HFFc6 (cell line): Measurements from ENCODE around the gene CHRNA4. TPM values are rescaled to one million over a fixed set of nuclear protein-coding genes. Genes with fewer than 3 reads are reported as not detected.

Experiments used
- DNase-seq: peaks from one replicate; pipeline ENCODE4 v3.0.0-alpha.2; 2018
- H3K27ac Mint-ChIP-seq: 2 replicates; pipeline ENCODE4 v1.8.0; 2020; ENCODE audit warnings: mild to moderate bottlenecking, mixed read lengths
- H3K27me3 Mint-ChIP-seq: 2 replicates; pipeline ENCODE4 v1.8.0; 2021; ENCODE audit warnings: mild to moderate bottlenecking, moderate library complexity, mixed read lengths; ENCODE audit not compliant: insufficient read depth
- H3K36me3 Mint-ChIP-seq: 2 replicates; pipeline ENCODE4 v1.8.0; 2021; ENCODE audit warnings: low read depth, mixed read lengths
- H3K4me1 Mint-ChIP-seq: 2 replicates; pipeline ENCODE4 v1.8.0; 2020; ENCODE audit warnings: low read depth, mixed read lengths
- H3K4me3 Mint-ChIP-seq: 2 replicates; pipeline ENCODE4 v1.8.0; 2020; ENCODE audit warnings: mild to moderate bottlenecking, moderate library complexity, mixed read lengths
- H3K9me3 Mint-ChIP-seq: 2 replicates; pipeline ENCODE4 v1.8.0; 2020; ENCODE audit warnings: mild to moderate bottlenecking, mixed read lengths
- total RNA-seq, 6 experiments: library from RNA; stranded (reverse); fragmentation: NEBNext Ultra II Directional; extraction: Animal tissue kit (Norgen Biotek cat#: 25700); gene quantifications; 2 replicates in 1 of 6; 3 replicates in 5 of 6; pipeline ENCODE4 v1.2.3, GENCODE V29; 2021
- TF ChIP-seq, protein P1 (sequence below): fragments of 200-600 bp; sonication (generic); IDR thresholded peaks from 2 replicates; pipeline ENCODE4 v1.5.0; 2021; ENCODE audit warnings: antibody characterized with exemption, mild to moderate bottlenecking

CHRNA4 gene
- total RNA-seq, 6 experiments from 2014 or later: not detected

DNA sequence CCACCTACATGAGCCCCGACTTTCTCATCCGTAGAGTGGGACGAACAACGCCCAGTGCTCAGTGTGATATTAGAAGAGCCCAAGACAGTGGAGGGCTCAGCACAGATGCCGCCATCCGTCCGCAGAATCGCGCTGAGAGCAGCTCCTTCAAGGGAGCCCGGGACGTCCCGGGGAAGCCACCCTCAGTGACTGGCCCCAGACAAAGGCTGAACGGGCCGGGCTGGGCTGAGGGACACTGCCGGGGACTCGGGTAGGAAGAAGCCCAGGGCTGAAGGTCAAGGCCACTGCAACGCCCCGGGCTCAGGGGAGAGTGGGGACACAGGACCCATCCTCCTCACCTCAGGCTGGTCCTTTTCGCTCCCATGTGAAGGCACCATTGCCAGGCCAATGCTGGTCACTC lies 12.8 kb upstream of the CHRNA4 start:
- no peak for DNase-seq
- H3K9me3 Mint-ChIP-seq: no peaks in the 10 kb centered on the region
- H3K36me3 Mint-ChIP-seq: no peaks in the 10 kb centered on the region
- no peak overlapping the region for H3K27ac Mint-ChIP-seq
- TF ChIP-seq, protein P1, sequence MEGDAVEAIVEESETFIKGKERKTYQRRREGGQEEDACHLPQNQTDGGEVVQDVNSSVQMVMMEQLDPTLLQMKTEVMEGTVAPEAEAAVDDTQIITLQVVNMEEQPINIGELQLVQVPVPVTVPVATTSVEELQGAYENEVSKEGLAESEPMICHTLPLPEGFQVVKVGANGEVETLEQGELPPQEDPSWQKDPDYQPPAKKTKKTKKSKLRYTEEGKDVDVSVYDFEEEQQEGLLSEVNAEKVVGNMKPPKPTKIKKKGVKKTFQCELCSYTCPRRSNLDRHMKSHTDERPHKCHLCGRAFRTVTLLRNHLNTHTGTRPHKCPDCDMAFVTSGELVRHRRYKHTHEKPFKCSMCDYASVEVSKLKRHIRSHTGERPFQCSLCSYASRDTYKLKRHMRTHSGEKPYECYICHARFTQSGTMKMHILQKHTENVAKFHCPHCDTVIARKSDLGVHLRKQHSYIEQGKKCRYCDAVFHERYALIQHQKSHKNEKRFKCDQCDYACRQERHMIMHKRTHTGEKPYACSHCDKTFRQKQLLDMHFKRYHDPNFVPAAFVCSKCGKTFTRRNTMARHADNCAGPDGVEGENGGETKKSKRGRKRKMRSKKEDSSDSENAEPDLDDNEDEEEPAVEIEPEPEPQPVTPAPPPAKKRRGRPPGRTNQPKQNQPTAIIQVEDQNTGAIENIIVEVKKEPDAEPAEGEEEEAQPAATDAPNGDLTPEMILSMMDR: no peak
- H3K4me1 Mint-ChIP-seq: no peaks in the 10 kb centered on the region
- H3K4me3 Mint-ChIP-seq: no peak overlapping the region
- H3K27me3 Mint-ChIP-seq: peaks cover 15% of the 10 kb centered on the region

DNA sequence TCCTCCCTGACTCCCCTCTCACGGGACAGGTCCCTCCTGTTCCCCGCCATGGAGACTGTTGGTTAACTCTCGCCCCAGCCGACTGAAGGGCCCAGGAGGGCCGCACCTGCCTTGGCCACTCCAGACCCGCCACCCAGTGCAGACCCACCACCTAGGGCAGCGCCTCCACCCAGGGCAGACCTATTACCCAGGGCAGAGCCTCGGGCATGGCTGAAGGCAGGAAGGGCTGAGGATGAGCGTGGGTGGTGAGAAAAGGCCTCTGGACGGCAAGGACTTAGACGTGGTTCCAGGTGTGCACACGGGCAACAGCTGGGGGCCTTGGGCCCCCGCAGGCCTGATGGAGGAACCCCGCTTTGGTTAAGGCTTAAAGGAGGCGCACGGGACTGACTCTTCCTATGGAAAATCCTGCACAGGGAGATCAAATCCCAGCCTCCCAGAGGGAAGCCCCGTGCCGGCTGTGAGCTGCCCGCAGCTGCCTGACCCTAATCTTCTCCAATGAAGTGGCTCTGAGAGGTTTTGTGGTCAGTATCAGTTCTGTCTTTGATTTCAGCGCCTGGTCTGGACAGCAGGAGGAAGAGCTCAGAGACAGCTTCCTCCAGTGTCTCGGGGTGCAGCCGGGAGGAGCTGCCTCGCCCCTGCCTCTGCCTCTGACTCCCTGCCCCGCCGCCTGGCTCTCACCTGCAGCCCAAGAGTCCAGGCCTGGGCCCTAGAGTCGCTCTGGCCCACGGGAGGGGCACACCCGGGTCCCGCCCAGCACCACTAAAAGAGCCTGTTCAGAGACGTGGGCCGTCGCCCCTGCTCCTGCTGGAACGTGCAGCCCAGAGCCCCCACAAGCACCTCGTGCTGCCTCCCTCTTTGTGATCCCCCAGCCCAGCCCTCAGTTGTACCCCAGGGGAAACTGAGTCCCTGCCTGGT lies 12.1 kb upstream of the CHRNA4 start:
- Mint-ChIP-seq H3K36me3 (no peaks in the 10 kb centered on the region), H3K4me3 (no peak overlapping the region), H3K9me3 (no peaks in the 10 kb centered on the region), H3K27ac (no peak overlapping the region), H3K27me3 (peaks cover 15% of the 10 kb centered on the region), H3K4me1 (no peaks in the 10 kb centered on the region)
- TF ChIP-seq, protein P1: no peak
- DNase-seq: no peak

DNA sequence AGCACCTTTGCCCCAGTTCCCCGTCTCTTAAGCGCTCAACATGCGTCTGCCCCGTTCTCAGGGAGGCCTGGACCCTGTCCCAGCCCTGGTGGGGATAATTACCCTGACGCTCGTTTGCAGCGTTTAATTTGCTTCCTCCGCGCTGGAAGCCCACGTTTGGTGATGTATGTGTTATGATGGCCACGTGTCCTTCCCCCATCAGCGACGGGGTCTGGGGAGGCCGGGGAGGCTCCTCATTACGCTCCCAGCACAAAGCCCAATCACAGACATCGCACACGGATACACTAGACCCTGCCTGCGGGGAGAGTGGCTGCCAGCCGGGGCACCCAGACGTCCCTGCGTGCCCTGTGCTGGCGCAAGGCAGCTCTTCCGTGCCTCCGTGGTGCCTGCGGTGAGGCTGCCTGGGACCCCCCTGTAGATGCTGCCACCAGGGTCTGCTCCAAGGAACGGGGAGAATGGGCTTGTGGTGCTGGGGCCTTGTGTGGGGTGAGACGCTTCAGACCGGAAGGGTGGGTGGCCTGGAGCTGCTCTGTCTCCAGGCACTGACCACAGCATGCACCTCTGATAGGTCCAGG lies 10.2 kb upstream of the CHRNA4 start:
- Mint-ChIP-seq H3K4me3 (no peak overlapping the region), H3K27ac (no peak overlapping the region), H3K4me1 (no peaks in the 10 kb centered on the region), H3K27me3 (peaks cover 17% of the 10 kb centered on the region), H3K9me3 (no peaks in the 10 kb centered on the region), H3K36me3 (no peaks in the 10 kb centered on the region)
- TF ChIP-seq, protein P1: no peak
- DNase-seq: no peak

DNA sequence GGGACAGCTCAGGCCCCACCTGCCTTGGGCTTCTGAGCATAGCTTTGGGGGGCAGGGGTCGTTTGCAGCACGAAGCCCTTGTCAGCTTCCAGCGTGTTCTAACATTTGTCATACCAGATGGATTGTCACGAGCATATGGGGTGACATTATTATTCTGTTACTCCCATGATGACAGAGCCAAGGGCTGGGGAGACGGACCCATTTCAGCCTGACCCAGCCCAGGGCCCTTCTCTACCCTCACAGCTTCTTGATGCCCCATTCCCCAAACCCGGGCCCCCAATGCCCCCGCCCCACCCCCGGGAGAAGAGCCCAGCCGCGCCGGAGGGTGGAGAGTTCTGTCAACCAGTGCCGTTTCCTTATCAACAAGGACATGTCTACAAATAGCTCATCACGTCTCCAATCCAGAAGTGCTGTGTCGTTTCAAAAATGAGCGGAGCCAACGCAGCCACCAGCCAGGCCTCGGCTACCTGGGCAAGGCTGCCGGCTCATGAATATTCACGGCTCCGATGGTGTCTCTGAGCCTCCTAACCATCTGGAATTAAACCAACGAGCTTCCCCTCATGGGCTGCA lies 9.6 kb upstream of the CHRNA4 start:
- TF ChIP-seq, protein P1: no peak
- no peak for DNase-seq
- Mint-ChIP-seq H3K4me3 (no peak overlapping the region), H3K27me3 (peaks cover 19% of the 10 kb centered on the region), H3K36me3 (no peaks in the 10 kb centered on the region), H3K4me1 (no peaks in the 10 kb centered on the region), H3K9me3 (no peaks in the 10 kb centered on the region), H3K27ac (no peak overlapping the region)

DNA sequence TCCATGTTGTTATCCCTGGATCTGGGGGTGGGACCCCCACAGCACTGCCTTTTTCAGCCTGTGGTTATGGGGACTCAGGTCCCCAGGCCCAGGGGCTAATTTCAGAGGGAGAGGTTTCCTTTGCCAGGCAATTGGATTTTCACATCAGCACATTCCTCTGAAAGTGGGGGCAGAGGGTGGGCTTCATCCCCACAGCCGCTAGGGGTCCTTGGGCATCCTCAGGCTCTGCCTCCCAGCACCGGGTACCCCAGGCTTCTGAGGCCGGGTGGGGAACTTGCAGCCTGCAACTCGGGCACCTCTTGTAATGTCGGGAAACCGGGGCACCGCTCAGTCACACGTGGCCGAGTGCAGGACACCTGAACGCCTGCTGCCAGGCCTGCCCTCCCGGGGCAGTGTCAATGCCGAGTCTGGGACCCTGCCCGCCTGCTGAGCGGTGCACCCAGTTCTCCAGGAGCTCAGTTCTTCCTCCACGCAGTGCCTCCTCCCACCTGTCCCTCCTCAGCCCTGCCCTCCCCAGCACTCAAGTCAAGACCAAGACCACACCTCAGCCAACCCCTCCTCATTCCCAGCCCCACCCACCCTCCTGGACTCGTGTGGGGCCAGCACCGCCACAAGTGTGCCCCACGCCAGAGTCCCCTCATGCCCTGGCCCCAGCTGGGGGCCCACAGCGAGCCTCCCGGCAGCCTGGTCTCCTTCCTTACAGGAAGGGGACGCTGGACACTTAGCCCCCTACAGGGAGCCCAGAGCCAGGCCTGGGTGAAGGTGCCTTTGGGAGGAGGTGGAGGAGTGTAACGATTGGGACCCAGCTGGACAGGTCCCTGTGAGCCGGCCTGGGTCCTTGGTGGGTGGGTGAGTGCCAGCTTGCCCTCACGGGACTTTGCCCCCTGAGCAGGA lies 8.8 kb upstream of the CHRNA4 start:
- H3K9me3 Mint-ChIP-seq: no peaks in the 10 kb centered on the region
- no peak for DNase-seq
- H3K4me3 Mint-ChIP-seq: no peak overlapping the region
- no peak overlapping the region for H3K27ac Mint-ChIP-seq
- TF ChIP-seq, protein P1: no peak; the same call in 1 of the 2 replicates
- H3K36me3 Mint-ChIP-seq: no peaks in the 10 kb centered on the region
- no peaks in the 10 kb centered on the region for H3K4me1 Mint-ChIP-seq
- peaks cover 19% of the 10 kb centered on the region for H3K27me3 Mint-ChIP-seq
